ENCODE data around the gene SNX33.
"Not testable (repeated sequence)": the region's sequence is repeated elsewhere in the genome, so short reads cannot be mapped to it uniquely, and the experiment has no call there.

The SNX33 gene

GRCh38 chr15:75699961-75700874, 52.5 kb downstream of the SNX33 start:
- DNase-seq (ENCODE audit: extremely low spot score); POLR2A ChIA-PET; CTCF ChIA-PET: not testable (repeated sequence)

DNA sequence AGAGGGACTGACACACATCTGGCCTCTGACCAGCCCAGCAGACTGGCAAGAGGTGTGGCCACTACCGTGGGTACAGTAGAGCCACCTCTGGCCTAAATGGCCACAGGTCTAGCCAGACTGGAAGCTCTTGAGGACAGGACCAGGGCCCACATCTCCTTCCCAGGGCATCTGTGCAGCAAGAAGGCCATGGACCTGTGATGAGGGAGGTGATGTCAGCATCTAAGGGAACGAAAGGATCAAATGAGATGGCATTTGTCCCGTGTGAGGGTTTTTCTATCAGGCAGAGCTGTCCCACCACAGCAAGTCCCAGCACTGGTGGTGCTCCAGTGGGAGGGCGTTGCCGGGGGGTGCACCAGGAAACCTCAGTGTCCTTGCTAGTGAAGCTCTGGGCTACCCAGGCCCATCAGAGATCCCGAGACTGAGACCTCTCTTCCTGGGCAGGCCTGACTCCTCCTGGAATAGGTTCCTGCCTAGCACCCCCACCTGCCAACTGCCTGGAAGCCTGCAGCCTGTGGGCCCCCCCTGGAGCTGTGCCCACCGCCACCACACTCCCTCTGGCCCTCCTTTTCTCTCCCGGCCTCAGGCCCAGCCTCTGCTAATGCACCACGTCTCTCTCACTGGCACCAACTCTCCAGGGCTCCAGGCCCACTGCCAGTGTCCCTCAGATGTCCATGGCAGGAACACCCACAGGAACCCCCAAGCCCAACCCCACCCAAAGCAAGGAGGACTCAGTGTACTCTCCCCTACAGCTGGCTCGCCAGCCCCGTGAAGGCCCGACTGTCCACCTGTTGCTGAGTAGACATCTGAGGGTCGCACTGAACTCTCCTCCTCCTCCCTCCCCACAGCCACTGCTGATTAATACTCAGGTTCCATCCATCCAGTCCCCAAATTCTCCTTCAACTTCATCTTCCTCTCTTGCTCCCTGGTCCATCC, 53.6 kb downstream of the SNX33 start:
- DNase-seq (ENCODE audit: extremely low spot score); CTCF ChIA-PET; POLR2A ChIA-PET: not testable (repeated sequence)

GRCh38 chr15:75702436-75702835, 54.7 kb downstream of the SNX33 start:
- TF ChIP-seq CTCF (IDR thresholded peaks at IDR 0.05; ENCODE audit: control extremely low read depth, extremely low read depth, low read depth, missing control alignments): no peak
- no peak for DNase-seq (ENCODE audit: extremely low spot score)
- CTCF ChIA-PET: no interaction called here
- POLR2A ChIA-PET: no interaction called here

DNA sequence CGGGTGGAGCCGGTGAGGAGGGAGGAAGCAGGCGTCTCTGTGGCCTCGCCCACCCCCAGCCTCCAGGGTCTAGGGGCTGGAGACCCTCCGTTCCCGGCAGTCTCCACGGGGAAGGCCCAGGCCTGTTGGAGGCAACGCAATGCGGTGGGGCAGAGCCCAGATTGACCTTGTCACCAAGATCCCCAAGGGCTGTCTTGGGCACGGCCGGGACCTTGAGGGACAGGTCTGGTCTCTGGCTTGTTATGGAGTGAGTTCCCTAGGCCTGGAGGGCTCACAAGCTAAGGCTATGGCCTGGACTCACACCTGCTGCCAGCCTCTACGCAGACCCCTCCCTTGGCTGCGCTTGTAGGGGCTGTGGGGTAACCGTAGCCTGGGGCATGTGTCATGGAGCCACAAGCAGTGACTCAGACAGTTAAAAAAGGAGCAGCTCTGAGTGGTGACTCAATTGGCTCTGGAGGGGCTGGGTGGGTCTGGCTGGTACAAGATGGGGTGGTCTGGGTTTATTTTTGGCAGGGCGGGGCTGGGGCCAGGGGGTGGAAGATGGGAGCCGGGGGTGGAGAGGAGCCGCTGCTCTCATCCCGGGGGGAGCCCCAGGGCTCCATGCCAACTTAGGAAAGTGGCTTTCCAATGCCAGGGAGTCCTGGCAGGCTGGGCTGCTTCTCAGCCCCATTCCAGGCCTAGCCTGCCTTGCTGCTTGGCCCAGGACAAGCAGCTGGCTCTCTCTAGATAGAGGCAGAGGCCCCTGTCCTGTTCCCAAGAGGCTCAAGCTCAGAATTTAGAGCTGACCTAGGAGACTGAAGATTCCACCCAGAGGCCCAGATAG, 55.9 kb downstream of the SNX33 start:
- POLR2A ChIA-PET; DNase-seq (ENCODE audit: extremely low spot score); CTCF ChIA-PET: not testable (repeated sequence)

- TF ChIP-seq CTCF (IDR thresholded peaks at IDR 0.05; ENCODE audit: control extremely low read depth, extremely low read depth, low read depth, missing control alignments): no peak
- CTCF ChIA-PET: no interaction called here
- POLR2A ChIA-PET: no interaction called here
- no peak for DNase-seq (ENCODE audit: extremely low spot score)
Observed at GRCh38 chr15:75704263-75704615, 56.5 kb downstream of the SNX33 start.

GRCh38 chr15:75704618-75705017, 56.9 kb downstream of the SNX33 start:
- TF ChIP-seq CTCF (IDR thresholded peaks at IDR 0.05; ENCODE audit: control extremely low read depth, extremely low read depth, low read depth, missing control alignments): no peak
- POLR2A ChIA-PET: no interaction called here
- no peak for DNase-seq (ENCODE audit: extremely low spot score)
- CTCF ChIA-PET: no interaction called here

DNA sequence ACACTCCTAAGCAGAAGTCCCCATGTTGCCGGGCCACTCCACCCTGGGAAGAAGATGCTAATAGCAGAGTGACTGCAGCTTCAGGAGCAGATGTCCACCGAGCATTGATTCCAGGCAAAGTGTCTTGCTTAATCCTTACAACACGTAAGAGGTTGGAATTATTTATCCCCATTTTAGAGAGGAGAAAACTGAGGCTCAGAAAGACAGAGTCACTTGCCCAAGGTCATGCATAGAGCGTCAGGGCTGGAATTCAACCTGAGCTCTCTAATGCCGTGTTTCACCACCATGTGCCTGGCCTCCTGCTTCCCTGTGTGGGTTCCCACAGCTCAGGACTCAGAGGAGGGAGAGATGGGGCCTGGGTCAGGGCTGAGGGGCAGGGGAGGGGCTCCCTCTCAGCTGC, 57.7 kb downstream of the SNX33 start:
- DNase-seq (ENCODE audit: extremely low spot score); POLR2A ChIA-PET: not testable (repeated sequence)
- CTCF ChIA-PET: interaction anchor here (0.8 to 2.1 kb wide), 2 partner anchors 20 to 97 kb away, joined by 3 to 4 read pairs; no protein-coding TSS in a partner anchor

DNA sequence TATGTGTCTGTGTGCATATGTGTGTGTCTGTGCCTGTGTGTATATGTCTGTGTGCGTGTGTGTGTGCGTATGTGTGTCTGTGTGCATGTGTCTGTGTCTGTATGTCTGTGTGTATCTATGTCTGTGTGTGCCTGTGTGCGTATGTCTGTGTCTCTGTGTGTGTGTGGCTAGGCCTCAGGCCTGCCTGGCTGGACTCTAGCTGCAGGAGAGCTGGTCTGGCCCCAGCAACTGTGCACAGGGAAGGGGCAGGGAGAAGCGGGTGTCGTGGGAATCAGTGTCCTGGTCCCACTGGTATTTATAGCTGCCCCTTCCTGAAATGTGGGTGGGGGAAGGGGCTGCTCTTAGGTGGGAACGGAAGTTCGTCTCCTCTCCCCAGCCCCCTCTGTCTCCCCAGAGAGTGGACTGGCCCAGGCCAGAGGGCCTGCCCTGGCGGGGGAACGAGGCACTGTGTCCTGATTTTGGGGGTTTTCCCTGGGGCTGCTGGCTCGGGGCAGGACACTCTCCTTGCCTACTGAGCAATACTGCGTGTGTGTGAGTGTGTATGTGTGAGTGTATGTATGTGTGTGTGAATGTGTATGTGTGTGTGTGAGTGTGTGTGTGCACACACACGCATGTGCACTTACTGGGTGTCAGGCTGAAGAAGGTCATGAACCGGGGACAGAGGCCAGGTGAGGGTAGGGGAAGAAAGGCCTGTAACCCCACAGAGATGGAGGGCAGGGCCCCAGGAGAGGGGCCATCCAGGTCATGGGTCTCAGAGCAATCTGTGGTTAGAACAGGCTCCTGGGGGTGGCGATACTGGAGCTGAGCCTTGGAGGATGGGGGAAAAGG, 58.4 kb downstream of the SNX33 start:
- CTCF ChIA-PET: interaction anchor here (0.8 to 2.1 kb wide), 2 partner anchors 20 to 96 kb away, joined by 3 to 4 read pairs; no protein-coding TSS in a partner anchor
- DNase-seq (ENCODE audit: extremely low spot score): no peak
- POLR2A ChIA-PET: no interaction called here
- no peak for TF ChIP-seq CTCF (IDR thresholded peaks at IDR 0.05; ENCODE audit: control extremely low read depth, extremely low read depth, low read depth, missing control alignments)

Data from GM10248 (cell line).